HG03103 (cell line): ENCODE data around the gene SPHK2.
A peak's percentile ranks its signal among the peaks of the same experiment; 100 is the strongest.
"Not testable (repeated sequence)": the region's sequence is repeated elsewhere in the genome, so short reads cannot be mapped to it uniquely, and the experiment has no call there.

Source experiments
- ATAC-seq: cut with Tn5 transposase; IDR thresholded peaks from one replicate; pipeline ENCODE4 v1.9.1; 2021; ENCODE audit warnings: low read depth; ENCODE audit not compliant: unreplicated experiment

The SPHK2 gene, protein sequence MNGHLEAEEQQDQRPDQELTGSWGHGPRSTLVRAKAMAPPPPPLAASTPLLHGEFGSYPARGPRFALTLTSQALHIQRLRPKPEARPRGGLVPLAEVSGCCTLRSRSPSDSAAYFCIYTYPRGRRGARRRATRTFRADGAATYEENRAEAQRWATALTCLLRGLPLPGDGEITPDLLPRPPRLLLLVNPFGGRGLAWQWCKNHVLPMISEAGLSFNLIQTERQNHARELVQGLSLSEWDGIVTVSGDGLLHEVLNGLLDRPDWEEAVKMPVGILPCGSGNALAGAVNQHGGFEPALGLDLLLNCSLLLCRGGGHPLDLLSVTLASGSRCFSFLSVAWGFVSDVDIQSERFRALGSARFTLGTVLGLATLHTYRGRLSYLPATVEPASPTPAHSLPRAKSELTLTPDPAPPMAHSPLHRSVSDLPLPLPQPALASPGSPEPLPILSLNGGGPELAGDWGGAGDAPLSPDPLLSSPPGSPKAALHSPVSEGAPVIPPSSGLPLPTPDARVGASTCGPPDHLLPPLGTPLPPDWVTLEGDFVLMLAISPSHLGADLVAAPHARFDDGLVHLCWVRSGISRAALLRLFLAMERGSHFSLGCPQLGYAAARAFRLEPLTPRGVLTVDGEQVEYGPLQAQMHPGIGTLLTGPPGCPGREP

DNA sequence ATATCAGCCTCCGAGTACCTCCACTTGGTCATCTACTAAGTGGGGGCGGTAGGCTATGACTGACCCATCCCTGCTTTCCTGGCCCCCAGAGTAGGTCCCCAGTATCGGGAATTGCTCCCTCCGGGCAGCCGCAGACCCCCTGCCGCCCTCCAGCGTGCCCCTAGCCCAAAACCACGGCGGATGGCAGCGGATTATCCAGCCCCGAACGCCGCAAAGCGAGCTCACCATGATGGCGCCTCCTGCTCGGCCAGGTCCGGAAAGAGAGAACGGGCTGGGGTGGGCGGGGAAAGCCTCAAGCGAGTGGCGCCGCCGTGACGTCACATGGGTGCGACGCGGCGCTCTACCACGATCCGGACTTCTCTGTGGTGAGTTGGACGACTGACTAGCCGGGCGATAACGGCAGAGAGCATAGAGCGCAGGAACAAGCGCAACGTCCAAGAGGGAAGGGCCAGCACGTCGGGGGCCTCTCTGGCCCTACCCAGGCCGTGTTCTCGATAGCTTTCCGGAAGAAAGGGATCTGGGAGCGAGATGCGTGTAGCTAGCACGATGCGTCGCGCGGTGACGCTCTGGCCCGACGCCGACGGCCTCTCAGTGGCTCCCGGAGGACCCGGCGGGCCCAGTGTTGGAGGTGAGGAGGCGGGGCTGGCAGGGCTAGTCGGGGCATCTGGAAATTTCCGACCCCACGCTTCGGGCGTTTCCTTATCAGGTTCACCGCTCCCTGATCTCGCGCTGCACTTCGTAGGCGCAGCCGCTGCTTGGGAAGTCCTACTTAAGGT, at the start of gene SPHK2, which contains the start of gene RPL18:
TSS of gene SPHK2 (plus strand) at position 591 of the 776 bp plus-strand sequence. CDS start 1,009 bp downstream, outside the sequence.
TSS of gene RPL18 (minus strand) at position 263 of the 776 bp plus-strand sequence. CDS start at position 228, 35 bp downstream.
- ATAC-seq = peak; percentile 71

DNA sequence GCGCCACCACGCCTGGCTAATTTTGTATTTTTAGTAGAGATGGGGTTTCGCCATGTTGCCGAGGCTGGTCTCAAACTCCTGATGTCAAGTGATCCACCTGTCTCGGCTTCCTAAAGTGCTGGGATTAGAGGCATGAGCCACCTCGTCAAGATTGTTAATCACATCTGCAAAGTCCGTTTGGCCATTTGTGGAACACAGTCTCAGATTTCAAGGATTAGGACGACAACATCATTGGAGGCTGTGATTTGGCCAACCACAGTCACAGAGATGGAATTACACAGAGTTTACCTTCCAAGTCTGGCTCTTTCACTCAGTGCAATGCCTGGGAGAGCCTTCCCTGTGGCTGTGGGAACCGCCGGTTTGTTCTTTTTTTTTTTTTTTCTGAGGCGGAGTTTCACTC, 49.5 kb upstream of the SPHK2 start:
- no peak for ATAC-seq

DNA sequence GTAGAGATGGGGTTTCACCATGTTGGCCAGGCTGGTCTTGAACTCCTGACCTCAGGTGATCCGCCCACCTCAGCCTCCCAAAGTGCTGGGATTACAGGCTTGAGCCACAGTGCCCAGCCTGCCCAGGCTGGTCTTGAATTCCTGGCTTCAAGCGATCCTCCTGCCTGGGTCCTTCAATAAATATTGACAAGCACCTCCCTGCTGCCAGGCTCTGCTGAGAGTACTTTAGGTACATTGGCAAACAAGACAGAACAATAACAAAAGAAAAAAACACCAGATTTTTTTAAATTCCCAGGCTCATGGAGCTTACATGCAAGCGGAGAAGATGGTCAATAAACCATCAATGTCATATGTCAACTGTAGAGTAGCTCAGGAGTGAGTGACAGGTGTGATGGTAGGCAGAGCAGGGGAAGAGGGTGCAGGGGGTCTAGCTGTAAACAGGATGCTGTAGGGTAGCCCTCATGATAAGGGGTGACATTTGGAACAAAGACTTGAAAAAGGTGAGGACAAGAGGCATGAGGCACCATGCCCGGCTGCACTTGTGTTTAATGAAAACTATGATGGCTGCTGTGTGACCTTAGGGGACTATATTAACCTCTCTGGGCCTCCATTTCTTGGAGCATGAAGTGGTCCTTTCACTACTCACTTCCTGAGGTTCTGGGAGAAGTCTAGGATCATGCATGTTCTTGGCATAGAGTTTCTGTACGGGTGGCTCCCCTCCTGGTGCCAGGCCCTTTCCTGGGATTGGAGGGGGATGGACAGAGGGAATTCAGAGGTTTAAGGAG, 47.7 kb upstream of the SPHK2 start:
- no peak for ATAC-seq

DNA sequence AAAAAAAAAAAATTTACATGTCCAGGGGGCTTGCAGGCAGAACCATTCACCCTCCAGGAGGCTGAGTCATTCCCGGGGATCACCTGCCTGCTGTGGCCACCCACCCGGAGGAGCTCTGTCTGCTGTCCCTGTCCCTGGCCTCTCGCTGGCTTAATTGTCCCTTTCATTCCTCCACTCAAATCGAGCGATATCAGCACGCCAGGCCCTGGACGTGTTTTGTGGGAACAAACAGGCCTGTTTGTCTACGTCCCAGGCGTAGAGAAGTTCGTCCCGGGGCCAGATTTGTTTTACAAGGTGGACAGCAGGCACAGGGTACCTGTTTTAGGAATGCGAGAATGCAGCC, 46.2 kb upstream of the SPHK2 start:
- ATAC-seq = no peak

DNA sequence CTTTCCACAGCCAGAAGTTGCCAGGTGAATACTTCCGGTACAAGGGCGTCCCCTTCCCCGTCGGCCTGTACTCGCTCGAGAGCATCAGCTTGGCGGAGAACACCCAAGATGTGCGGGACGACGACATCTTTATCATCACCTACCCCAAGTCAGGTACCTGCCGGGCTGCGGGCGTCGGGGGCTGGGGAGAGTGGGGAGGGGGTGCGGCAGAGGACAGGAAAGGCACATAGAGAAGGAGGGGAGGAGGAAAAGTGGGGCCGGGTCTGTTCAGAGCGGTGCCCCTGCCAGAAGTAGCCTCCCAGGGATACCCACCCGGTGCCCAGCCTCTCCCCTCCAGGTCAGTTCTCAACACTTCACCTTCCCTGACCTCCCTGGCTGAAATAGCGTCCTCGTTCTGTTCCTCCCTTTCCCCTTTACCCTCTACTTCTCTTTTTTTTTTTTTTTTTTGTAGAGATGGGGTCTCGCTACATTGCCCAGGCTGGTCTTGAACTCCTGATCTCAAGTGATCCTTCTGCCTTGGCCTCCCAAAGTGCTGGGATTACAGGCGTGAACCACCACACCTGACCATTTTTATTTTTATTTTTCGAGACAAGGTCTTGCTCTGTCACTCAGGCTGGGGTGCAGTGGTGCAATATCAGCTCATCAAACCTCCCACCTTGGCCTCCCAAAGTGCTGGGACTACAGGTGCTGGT, 43.2 kb upstream of the SPHK2 start:
- no peak for ATAC-seq

DNA sequence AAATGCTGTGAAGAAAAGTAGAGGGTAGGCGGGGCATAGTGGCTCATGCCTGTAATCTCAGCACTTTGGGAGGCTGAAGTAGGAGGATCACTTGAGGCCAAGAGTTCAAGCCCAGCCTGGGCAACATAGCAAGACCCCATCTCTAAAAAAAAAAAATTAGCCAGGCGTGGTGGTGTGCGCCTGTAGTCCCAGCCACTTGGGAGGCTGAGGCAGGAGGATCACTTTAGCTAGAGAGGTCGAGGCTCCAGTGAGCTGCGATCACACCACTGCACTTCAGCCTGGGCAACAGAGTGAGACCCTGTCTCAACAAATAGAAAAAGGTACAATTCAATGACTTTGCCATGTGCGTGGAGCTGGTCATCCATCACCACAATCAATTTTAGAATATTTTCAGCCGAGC, 41.4 kb upstream of the SPHK2 start:
- not testable (repeated sequence) for ATAC-seq

DNA sequence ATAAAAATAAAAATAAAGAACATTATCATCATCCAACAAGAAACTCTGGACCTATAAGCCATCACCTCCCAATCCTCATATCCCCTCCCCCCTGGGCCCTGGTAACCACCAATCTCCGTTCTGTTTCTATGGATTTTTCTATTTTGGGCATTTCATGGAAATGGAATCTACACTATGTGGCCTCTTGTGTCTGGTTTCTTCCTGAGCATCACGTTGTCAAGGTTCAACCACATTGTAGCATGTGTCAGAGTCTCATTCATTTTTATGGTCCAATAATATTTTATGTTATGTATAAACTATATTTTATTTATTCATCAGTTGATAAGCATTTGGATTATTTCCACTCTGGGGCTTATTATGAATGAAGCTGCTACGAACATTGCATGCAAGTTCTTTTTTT, 40.4 kb upstream of the SPHK2 start:
- no peak for ATAC-seq

DNA sequence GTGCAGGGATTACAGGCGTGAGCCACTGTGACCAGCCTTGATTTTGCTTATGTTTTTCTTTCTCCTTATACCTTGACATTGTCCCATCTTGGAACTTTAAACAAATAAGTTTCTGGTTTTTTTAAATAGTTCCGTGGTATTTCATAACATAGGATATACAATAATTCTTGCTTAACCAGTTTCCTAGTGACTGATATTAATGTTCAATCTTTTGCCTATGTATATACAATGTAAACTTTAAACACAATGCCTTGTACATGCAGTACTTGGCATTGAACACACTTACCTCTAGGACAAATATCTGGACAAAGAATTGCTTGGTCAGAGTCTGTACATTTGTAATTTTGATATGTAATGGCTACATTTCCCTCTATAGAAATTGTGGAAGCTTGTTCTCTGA, 37.1 kb upstream of the SPHK2 start:
- no peak for ATAC-seq

DNA sequence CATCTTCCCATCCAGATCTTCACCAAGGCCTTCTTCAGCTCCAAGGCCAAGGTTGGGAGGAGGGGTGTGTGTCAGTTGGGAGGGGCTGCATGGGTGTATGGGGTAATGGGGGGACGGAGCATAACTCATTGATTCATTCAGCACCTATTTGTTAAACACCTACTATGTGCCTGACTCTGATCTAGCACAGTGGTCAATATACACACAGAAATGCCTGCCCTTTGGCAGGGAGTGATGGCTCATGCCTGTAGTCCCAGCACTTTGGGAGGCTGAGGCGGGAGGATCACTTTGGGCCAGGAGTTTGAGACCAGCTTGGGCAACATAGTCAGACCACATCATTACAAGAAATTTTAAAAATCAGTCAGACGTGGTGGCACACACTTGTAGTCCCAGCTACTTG, 31.9 kb upstream of the SPHK2 start:
- no peak for ATAC-seq

DNA sequence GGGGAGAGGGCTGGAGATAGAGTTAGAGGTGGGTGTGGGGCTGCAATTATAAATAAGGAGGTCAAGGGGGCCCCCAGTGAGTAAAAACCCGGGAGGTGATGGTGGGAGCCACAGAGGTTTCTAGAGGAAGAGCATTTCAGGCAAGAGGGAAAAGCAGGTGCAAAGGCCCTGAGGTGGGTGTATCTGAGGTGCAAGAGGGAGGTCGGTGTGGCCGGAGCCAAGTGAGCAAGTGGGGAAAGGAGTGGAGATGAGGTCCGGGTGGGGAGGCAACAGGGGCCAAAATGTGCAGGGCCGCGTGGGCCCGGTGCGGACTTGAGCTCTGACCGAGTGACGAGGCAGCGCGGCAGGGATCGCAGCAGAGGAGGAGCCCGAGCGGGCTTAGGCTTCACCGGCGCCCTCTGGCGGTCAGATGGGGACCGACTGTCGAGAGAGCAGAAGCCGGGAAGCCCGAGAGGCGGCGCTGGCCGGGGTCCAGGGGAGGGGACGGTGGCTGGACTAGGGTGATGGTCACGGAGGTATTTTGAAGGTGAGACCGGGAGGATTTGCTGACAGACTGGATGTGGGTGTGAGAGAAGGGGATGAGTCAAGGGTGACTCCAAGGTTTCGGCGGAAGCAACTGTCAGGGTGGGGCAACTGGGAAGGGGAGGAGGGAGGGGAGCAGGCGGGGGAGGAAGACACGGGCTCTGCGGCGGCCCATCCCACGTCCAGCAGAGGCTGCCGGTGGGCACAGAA, 30.5 kb upstream of the SPHK2 start:
- no peak for ATAC-seq

DNA sequence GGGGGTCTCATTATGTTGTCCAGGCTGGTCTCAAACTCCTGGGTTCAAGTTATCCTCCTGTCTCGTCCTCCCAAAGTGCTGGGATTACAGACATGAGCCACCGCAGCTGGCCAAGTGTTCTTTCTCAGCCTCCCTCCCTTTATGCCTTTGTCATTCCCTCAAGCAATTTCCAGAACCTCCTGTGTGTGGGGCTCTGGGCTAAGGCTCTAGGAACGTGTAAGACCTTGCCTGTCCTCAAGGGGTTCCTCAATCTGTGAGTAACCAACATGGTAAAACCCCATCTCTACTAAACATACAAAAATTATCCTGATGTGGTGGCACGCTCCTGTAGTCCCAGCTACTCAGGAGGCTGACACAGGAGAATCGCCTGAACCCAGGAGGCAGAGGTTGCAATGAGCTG, 28.3 kb upstream of the SPHK2 start:
- no peak for ATAC-seq

DNA sequence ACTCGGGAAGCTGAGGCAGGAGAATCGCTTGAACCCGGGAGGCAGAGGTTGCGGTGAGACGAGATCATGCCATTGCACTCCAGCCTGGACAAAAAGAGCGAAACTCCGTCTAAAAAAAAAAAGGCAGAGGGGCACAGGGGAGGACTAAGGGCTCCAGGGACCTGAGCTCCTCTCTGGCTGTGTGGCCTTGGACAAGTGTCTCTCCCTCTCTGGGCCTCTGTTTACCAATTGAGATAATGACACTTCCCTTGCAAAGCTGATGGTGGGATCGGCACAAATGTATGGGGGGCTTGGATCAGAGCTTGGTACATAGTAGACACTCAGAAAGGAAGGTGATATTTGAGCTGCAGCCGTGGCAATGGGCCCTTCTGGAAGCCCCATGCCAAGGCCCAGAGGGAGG, 24.1 kb upstream of the SPHK2 start:
- no peak for ATAC-seq

DNA sequence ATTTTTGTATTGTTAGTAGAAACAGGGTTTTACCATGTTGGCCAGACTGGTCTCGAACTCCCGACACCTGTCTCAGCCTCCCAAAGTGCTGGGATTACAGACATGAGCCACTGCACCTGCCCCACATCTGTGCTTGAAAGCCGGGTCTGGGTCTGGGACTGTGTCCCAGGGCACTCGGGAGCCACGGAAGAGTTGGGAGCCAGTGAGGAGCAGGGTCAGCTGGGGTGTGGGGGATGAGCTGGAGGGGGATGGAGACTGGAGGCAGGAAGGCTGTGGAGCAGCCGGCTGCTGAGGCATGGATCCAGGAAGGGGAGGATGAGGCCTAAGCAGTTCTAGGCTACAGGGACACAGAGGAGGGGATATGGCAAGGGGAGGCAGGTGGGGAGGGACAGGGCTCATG, 23.5 kb upstream of the SPHK2 start:
- ATAC-seq = no peak

DNA sequence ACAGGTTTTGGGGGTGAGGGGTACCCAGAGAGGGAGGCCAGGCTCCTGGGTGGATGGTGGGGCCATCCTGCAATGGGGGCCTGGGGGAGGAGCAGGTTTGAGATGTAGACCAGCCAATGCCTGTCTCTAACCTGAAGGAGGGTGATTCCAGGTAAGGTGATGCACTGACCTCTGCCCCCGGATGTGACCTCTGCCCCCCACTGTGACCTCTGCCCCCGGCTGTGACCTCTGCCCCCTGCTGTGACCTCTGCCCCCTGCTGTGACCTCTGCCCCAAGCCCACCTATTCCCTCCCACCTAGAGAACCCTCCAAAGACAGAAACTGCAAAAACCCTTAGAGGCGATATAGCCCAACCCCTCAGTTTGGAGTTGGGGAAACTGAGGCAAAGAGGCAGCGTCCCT, 23.1 kb upstream of the SPHK2 start:
- ATAC-seq = no peak

DNA sequence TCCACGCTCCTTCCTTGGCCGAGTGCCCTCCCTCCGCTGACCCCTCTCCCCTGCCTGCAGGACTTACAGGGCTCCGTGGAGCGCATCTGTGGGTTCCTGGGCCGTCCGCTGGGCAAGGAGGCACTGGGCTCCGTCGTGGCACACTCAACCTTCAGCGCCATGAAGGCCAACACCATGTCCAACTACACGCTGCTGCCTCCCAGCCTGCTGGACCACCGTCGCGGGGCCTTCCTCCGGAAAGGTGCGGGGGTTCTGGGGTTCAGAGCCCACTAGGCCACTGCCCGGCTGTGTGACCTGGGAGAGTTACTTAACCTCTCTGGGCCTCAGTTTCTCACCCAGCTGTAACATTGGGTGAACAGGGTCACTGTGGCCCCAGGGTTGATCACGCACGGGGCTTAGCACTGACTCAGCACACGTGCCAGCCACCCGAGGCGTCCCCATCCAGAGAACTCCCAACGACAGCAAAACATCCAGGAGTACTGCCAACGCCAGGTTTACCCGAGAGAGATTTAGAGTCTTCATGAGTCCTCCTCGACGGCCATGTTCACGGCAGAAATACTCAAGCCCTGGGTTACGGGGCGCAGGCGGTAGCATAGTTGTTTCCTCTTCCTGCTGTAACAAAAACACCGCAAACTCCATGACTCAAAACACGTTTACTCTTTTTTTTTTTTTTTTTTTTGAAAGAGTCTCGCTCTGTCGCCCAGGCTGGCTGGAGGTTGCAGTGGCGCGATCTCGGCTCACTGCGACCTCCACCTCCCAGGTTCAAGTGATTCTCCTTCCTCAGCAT, 22.4 kb upstream of the SPHK2 start:
- ATAC-seq = no peak

DNA sequence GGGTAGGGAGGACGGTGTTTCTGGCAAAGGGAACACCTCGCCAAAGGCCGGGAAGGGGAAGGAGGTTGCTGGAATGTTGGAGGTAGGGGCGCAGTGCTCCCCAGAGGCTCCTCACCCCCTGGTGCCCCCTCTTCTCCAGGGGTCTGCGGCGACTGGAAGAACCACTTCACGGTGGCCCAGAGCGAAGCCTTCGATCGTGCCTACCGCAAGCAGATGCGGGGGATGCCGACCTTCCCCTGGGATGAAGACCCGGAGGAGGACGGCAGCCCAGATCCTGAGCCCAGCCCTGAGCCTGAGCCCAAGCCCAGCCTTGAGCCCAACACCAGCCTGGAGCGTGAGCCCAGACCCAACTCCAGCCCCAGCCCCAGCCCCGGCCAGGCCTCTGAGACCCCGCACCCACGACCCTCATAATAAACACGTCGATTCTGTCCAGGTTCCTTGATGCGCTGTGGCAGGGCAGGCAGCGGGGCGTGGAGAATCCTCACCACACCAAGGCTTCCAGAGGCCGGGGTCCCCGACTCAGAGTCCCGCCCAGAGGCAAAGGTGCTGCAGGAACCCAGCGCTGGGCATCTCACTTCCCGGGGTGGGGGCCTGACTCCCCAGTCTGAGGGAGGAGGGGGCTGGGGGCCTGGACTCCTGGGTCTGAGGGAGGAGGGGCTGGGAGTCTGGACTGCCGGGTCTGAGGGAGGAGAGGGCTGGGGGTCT, 20.2 kb upstream of the SPHK2 start:
- no peak for ATAC-seq

DNA sequence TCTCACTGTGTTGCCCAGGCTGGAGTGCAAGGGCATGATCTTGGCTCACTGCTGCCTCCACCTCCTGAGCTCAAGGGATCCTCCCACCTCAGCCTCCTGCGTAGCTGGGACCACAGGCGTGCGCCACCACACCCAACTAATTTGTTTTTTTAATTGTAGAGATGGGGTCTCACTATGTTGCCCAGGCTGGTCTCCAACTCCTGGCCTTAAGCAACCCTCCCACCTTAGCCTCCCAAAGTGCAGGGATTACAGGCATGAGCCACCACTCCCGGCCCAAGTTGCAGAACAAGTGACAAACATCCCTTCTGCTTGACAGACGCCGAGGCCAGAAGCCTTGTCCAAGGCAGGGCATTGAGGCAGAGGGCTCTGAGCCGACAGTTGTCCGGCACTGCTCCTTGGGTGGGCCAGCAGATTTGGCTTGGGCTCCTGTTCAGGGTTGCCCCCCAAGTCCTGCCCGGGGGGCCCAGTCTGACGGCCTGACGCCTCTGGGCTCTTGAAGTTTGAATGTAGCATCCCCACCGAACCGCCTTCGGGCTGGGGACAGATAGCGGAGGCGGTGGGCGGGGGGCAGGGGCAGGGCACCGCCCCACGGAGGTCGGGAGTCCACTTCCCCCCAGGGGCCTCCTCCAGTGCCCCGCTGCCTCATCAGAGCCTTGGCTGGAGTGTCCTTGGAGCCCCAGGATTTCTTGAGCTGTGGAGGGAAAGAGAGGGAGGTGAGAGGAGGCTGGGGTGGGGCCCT, 18.5 kb upstream of the SPHK2 start:
- ATAC-seq = no peak
